ENCODE measurements around the gene SLC24A4.

SLC24A4 gene

DNA sequence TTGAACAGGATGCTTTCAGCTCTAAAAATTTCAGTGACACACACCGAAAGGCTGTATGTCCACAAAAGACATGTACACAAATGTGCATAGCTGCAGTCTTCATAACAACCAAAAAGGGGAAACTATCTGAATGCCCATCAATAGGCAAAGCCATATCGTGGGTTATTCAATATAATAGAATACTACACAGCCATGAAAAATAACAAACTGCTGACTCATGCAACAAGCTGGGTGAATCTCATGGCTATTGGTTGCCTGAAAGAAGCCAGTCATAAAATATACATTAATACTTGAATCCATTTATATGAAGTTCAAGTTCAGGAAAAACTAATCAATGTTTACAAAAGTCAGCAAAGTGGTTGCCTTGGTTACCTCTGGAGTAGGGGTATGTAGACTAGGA lies 132.3 kb downstream of the SLC24A4 start:
- no peak for DNase-seq (ENCODE audit: low read depth in 1 of 2, low spot score in 1 of 2)

DNA sequence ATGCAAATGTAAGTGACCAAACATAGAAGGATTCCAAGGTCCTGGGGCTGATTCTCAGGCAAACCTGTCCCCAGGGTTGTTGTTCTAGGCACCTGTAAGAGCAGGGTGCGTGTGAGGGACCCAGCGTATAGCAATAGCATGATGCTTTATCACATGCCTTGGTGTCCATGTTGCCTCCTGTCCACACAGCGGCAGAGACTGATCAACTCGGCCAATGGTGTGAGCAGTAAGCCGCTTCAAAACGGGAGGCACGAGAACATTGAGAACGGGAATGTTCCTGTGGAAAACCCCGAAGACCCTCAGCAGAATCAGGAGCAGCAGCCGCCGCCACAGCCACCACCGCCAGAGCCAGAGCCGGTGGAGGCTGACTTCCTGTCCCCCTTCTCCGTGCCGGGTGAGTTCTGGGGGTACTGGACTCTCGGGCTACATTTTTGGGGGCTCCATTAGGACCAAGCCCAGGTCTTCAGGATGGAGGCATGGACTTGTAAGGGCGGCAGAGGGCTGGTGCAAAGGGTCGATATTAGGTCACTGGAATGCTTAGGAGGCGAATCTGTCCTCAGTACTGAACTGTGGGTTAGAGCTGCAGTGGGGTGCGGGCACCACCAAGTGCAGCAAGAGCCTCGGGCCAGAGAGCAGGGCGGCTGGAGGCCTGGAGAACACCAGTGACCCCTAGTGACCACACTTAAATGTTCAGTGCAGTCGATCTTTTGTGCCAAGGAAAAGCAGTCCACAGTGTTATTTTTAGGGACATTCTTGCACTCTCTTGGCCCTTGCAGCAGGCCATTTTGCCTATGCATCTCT lies 133.4 kb downstream of the SLC24A4 start:
- DNase-seq (ENCODE audit: low read depth in 1 of 2, low spot score in 1 of 2), result no peak

DNA sequence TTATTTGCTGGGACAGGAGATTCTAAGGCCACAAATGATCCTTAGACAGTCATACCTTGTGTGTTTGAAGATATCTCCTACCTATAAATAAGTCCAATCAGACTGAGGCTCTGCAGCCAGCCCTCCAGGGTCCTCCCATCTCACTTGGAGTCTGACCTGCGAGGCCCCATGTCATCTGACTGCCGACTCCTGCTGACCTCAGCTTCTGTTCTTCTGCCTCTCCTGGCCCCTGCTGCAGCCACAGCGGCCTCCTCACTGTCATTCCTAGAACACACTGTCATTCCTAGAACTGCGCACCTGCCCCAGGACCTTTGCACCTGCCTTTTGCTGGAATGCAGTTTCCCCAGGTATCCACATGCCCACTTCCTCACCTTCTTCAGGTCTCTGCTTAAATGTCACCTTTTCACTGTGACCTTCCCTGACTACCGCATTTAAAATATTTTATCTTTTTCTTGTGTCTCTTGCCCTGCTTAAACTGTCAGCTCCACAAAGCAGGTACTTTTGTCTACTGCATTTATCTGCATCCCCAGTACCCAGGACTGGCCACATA lies 134.1 kb downstream of the SLC24A4 start:
- DNase-seq (ENCODE audit: low read depth in 1 of 2, low spot score in 1 of 2), result no peak

DNA sequence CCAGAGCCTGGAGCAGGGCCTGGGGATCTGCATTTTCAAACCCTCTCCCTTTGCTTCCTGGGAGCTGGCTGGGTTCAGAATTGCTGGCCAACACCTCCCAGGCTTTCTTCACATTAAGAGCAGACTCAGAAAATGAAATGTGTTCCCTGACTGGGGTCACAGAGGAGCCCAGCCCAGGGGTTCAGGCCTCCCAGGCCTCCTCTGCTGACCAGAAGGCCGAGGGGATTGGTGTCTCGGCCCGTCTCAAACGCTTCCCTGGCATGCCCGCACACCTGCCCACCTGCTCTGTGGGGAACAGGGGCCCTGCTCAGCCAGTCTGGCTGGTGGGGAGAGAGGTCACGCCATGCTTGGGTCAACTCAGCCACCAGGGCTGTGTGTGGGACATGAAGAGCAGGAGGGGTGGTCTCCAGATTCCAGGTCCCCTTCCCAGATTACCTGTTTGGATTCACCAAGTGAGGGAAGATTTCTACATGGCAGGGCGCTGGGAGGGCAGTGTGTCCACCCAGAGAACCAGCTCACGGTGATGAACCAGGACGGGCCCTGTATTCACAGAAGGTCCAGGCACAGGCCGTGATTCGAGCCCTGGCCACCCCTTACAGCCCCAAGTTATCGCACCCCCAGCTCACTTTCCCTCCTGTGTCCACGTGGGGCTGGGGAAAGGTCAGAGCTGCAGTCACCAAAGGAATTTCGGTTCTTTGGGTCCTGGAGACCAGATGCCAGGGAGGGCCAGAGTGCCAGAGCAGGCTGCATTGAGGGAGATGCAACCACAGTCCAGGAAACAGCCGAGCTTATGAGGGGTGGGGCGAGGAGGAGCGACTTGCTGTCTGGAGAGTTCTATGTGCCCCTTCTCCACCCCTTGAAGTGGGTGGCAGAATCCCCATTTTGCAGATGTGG lies 135.4 kb downstream of the SLC24A4 start:
- DNase-seq (ENCODE audit: low read depth in 1 of 2, low spot score in 1 of 2), result no peak

DNA sequence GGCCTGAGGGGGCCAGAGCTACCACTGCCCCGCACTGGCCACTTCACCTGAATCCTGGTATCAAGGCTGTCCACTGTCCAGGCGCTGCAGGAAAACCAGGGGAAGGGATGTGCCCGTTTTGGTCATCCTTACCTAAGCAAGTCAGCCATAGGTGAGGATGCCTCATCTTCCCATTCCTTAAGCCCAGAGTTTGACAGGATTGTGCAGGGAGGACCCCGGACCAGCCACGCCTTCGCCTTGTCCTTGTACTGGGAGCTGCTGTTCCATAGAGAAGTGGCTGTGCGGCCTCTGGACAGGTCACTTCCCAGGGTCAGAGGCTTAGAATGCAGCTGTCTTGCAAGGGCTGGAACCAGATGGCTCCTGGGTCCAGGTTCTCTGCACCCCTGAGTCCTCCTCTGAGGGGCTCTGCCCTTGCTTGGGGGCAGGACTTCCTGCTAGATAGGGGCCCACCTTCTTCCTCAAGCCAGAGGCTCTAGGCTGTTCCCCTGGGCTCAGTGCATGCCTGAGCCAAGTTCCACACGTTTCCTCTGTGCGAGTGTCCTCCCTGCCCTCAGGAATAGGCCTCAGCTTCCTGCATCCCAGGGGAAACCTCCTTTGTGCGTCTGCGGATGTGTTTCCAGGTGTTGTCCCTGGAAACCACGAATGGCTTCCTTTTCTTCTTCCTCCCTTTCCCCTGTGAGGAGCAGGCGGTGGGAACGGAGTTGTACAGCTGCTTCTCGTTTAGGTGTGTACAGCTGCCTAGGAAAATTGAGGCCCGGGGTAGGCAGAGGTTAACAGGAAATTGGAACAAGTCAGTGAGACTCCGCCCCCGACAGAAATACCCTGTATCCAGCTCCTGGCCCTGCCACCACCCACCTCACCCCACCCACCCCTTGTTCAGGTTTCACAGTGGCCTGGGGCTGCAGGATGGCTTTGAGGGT lies 136.3 kb downstream of the SLC24A4 start:
- DNase-seq (ENCODE audit: low read depth in 1 of 2, low spot score in 1 of 2), result no peak

DNA sequence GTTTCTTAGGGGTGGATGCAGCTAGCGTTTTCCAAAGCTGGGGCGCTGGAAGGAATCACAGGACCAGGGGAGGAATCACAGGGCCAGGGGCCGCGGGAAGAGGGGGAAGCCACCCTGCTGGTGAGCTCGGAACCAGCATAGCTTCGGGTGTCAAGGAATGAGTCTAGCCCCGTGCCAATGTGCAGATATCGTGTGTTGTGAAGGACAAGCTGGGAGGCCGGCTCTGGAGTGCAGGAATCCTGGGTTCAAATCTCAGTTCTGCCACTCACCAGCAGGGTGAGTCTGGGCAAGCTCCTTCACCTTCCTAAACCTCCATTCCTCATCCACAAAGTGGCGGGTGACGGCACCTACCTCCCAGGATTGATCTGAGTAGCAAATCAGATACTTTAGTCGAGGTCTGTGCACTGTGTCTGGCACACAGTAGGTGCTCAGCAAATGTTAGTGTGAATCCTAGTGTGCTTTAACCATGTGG lies 137.0 kb downstream of the SLC24A4 start:
- DNase-seq (ENCODE audit: low read depth in 1 of 2, low spot score in 1 of 2), result no peak

DNA sequence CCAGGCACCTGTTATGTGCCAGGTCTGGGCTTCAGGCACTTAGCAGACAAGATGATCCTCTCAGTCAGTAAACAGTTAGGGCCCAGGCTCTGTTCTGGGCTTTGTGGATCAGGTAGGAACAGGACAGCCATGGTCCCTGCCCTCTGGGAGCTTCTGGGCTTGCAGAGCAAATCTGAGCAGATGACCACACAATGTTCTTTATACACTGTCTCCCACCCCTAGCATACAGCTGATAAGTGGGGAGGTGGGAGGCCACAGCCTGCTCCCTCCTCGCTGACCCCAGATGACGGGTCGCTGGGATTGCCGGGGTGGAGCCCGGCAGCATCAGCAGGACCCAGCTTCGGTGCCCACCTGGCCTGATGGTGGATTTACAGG lies 137.6 kb downstream of the SLC24A4 start:
- DNase-seq (ENCODE audit: low read depth in 1 of 2, low spot score in 1 of 2), result no peak

DNA sequence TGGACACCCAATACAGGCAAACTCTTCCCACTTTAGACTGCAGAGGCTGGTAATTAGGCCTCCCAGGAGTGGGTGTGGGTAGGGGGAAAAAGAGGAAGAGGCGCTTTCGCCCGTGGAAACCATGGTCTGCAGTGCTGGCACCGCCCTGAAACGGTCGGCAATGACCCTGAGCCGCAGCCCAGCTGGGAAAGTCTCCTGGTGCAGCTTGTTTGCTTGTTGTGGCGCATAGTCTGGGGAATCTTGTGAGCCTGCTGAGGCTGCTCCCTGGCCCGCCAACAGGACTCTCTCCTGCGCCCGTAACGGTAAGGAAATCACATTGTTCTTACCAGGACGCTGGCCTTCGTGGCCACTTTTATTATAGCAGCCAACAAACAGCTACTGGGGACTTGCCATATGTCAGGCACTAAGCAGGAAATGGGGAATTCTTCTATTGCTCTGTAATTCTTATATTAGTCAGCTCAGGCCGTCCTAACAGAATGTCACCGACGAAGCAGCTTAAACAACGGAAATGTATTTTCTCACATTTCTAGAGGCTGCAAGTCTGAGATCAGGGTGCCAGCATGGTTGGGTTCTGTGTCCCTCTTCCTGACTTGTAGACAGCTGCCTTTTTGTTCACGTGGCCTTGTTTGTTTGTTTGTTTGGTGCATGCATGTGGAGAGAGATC lies 138.1 kb downstream of the SLC24A4 start:
- DNase-seq (ENCODE audit: low read depth in 1 of 2, low spot score in 1 of 2), result no peak

DNA sequence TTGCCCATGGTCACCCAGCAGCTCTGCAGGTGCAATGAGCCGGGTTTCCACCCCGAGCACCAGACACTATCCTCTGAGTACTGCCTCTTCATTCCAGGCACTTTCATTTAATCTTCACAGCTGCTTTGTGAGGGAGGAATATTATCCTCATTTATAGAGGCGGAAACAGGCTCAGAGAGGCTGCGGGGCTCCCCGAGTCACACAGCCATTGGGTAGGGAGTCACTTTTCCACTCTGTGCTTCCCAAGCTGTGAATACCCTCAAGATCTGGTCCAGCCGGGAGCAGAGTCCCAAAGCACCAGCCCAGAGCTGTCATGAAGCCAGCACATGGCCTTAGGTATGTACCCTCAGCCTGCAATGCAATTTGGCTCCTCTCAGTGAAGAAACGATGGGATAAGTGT lies 138.9 kb downstream of the SLC24A4 start:
- DNase-seq (ENCODE audit: low read depth in 1 of 2, low spot score in 1 of 2), result no peak

DNA sequence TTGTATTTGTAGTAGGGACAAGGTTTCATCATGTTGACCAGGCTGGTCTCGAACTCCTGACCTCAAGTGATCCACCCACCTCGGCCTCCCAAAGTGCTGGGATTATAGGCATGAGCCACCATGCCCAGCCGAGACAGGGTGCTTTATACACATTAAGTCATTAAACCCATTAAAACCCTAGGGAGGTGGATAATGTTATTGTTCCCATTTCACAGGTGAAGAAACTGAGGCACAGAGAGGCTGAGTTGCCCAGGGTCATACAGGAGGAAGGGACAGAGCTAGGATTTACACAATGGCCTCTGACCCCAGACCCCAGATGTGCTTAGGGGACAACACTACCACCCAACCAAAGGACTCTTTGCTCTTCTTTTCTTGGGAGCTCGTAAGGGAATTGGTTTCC lies 139.6 kb downstream of the SLC24A4 start:
- DNase-seq (ENCODE audit: low read depth in 1 of 2, low spot score in 1 of 2), result no peak

DNA sequence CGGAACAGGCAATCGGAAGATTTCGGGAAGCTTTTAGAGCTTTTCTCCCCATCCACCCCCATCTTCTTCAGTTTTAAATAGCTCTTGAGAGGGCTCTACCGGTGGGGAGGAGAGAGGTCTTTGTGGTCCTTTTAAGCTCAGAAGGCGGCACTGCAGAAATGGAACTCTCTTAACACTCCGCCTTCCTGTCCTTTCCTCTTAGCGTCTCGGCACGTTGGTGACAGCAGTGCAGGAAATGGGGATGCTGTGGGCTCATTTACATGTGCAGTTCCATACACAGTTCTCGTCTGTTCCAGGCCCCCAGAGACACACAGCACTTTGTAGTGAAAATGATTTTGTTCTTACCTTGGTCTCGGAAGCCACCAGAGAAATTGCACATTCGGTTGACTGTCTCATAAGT lies 140.2 kb downstream of the SLC24A4 start:
- DNase-seq (ENCODE audit: low read depth in 1 of 2, low spot score in 1 of 2), result no peak

DNA sequence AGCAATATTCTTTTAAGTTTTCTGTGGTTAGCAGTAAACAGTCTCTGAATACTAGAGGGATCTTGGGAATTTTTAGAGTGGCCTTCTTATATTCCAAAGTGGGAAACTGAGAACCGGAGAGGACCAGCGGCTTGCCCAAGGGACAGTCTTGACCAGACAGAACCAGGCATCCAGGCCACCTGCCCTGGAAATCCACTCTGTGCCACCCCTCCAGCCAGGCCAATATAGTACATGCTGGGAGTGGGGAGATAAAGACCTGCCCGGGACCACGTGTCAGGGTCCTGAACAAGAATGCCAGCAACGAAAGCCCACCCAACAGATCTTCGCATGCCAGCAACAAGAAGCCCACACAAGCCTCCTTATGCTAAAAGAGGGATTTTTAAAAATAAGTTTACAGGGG lies 141.2 kb downstream of the SLC24A4 start:
- DNase-seq (ENCODE audit: low read depth in 1 of 2, low spot score in 1 of 2), result no peak

DNA sequence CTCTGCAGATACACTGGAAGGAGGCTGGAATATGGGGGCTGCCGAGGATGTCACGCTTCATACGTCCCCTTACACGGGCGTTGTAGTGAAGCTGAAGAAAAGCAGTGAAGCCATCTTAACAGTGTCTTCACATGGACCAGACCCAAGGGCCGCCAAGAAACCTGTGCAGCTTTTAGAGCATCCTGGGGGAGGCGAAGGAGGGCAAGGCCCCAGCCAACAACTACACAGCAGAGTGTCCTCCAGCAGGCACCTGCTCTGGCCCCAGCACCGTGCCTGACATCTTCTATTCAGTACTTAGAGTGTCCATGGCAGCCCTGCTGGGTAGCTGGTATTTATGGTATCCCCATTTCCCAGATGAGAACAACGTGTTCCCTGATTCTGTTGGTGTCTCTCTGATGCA lies 141.8 kb downstream of the SLC24A4 start:
- no peak for DNase-seq (ENCODE audit: low read depth in 1 of 2, low spot score in 1 of 2)

DNA sequence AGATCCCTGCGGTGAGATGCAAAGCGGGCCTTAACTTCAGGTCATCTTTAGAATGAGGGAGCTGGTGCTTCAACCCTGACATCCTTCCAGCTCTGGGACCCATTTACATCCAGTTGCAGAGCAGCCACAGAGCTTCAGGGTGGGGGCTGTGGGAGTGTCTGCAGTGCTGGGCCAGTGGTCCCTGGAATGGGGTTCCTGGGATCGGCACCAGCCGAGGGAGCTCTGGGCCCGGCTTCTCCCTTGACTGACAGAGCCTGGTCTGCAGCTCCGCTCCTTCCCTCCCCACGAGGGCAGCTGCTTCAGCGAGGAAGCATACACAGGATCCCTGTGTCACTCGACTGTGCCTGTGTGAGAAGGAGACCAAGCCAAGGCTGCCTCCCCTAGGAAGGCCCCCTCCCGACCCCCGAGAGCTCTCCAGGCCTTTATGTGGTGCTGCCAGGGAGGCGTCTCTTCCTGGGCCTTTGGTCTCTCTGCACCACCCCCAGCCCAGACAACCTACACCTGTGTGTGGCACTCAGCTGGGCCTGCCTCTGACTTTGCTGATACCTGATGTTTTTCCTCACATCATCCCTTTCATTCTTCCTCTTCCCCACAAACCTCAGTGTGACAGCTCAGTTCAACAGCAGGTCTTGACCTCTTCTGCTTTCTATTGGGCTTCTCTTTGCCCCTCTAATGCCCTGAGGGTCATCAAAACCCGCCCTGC lies 142.5 kb downstream of the SLC24A4 start:
- DNase-seq (ENCODE audit: low read depth in 1 of 2, low spot score in 1 of 2), result no peak

DNA sequence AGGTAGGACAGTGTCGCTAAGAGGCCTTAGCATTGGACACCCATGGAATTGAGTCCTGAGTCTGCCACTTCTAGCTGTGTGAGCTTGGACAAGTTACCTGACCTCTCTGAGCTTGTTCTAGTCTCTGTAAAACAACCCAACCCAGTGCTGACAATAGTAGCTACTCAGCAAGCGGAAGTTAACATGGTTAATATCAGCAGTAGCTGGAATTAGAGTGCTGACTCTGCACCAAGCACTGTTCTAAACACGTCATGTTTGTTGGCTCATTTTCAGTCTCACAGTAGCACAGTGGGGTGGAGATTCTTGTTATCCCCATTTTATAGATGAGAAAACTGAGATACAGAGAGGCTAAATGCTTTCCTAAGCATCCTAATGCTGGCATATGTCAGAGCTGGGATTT lies 143.1 kb downstream of the SLC24A4 start:
- DNase-seq (ENCODE audit: low read depth in 1 of 2, low spot score in 1 of 2), result no peak

DNA sequence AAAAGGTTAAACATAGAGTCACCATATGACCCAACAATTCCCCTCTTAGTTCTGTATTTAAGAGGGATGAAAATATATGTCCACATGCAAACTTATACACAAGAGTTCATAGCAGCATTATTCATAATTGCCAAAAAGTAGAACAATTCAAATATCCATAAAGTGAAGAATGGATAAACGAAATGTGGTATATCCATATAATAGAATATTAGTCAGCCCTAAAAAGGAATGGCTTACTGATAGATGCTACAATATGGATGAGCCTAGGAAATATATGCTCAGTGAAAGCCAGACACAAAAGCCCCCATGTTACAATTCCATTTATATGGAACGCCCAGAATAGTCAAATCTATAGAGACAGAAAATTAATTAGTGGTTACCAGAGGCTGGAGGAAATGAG lies 146.6 kb downstream of the SLC24A4 start:
- no peak for DNase-seq (ENCODE audit: low read depth in 1 of 2, low spot score in 1 of 2)

DNA sequence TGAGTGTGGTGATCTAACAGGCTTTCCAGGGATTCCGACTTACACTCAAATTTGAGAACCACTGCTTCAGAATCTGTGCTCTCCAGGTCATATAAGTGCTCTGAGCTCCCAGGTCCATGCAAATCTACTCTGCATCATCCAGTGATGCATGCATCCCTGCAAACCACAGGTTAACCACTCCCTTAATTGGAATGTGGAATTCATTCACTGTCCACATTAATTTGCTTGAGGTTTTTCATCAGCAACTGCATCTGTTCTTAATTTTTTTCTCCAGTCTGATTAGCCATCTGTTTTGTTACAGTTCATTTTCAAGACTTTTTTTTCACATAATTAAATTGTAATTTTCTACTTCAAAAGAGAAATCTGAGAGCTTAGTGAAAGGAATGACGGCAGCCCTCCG lies 147.2 kb downstream of the SLC24A4 start:
- DNase-seq (ENCODE audit: low read depth in 1 of 2, low spot score in 1 of 2), result no peak

DNA sequence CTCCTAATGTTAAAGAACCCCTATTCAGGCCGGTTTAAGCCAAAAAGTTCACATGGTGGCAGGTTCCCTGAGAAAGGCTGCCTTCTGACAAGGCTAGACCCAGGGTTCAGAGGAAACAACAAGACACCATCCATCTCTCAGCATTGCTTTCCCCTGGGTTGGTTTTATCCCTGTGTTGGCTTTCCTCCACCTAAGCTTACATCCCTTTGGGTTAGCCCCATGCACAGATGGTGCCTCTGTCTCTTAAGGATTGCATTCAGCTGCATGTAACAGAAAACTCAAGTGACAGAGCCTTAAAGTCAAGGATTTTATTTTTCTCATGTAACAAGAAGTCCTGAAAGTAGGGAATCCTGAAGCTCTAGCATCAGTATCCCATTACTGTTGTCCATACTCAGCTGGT lies 147.8 kb downstream of the SLC24A4 start:
- no peak for DNase-seq (ENCODE audit: low read depth in 1 of 2, low spot score in 1 of 2)

DNA sequence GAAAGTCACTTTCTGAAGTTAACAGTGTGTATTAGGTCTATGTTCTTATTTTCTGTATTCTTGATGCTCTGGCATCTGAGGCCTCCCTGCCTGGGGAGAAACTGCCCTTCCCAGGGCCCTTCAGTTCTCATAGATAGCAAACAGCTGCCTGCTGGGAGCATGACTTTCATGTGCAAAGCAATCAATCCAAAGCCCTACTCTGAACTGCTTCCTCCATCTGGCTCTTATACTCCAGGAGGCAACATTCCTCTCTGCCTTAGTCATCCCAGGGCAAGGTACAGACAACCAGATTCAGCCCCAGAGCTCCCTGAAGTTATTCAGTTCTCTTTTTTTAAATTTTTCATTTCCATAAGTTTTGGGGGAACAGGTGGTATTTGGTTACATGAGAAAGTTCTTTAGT lies 149.0 kb downstream of the SLC24A4 start:
- no peak for DNase-seq (ENCODE audit: low read depth in 1 of 2, low spot score in 1 of 2)

DNA sequence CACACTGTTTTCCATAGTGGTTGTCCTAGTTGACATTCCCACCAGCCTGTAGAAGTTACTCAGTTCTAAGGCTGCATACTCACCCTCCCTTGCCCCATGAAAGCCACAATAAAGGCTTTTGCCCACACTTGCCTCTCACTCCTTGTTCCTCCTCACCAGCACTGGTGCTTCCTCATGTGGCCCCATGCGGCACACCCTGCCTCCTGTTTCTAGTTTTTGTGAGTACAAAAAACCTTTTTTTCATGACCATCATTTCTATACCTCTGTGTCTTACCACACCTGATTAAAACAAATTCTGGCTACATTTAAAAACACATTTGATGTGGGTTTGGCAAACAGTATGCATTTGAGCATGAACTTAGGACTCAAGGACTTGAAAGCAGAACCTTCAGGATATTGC lies 149.9 kb downstream of the SLC24A4 start:
- DNase-seq (ENCODE audit: low read depth in 1 of 2, low spot score in 1 of 2), result no peak

All from activated CD4-positive, alpha-beta T cell treated with anti-CD3 and anti-CD28 coated beads, Interleukin-2, amount 50 U/mL, for 24 hours (primary cell).